H1 (cell line): Measurements from ENCODE around the gene SKAP2. TPM values are rescaled to one million over a fixed set of nuclear protein-coding genes. Genes with fewer than 3 reads are reported as not detected.

Experiments
- CTCF ChIA-PET: fragments of 300-600 bp; sonication (Branson Sonifier 250); formaldehyde crosslinking; loops from one replicate; lab custom pipeline; 2021; ENCODE audit not compliant: partially characterized antibody; lab: Charles Lee
- POLR2A ChIA-PET: fragments of 300-600 bp; sonication (Branson Sonifier 250); formaldehyde crosslinking; loops from one replicate; lab custom pipeline; 2021; ENCODE audit warnings: inconsistent platforms; ENCODE audit not compliant: partially characterized antibody; lab: Charles Lee
- DNase-seq, 2 experiments: peaks; one replicate each; pipeline versions ENCODE4 v3.0.0 to v3.0.0-alpha.2; 2010 to 2022; ENCODE audit warnings: low spot score in 2 of 2, low read depth in 1 of 2, mixed read lengths in 1 of 2
- FAIRE-seq: peaks from 2 replicates; lab custom pipeline; 2011; peaks lifted over from hg19 to GRCh38; lab: Jason Lieb, UNC
- H2AFZ ChIP-seq: 2 replicates; pipeline ENCODE4 v1.8.1; 2012; ENCODE audit warnings: low read length, inconsistent platforms
- H2AK5ac ChIP-seq: 2 replicates; pipeline ENCODE4 v1.6.1; 2013; ENCODE audit warnings: low read depth, low read length
- H2BK120ac ChIP-seq: replicated peaks from 2 replicates; pipeline ENCODE3; 2013; ENCODE audit warnings: low read depth, low read length, inconsistent platforms
- H2BK12ac ChIP-seq: 2 replicates; pipeline ENCODE4 v1.6.1; 2013; ENCODE audit warnings: low read depth, low read length
- H2BK15ac ChIP-seq: 2 replicates; pipeline ENCODE4 v1.6.1; 2013; ENCODE audit warnings: low read length
- H2BK20ac ChIP-seq: 2 replicates; pipeline ENCODE4 v1.6.1; 2013; ENCODE audit warnings: low read length
- H2BK5ac ChIP-seq: 2 replicates; pipeline ENCODE4 v1.6.1; 2013; ENCODE audit warnings: low read depth, low read length
- H3K14ac ChIP-seq: 2 replicates; pipeline ENCODE4 v1.6.1; 2013; ENCODE audit warnings: inconsistent platforms; ENCODE audit not compliant: insufficient read length
- H3K18ac ChIP-seq: 2 replicates; pipeline ENCODE4 v1.6.1; 2013; ENCODE audit warnings: low read length; ENCODE audit errors: extremely low read depth
- H3K23ac ChIP-seq: 2 replicates; pipeline ENCODE4 v1.6.1; 2013; ENCODE audit warnings: inconsistent platforms; ENCODE audit not compliant: insufficient read length
- H3K23me2 ChIP-seq: 2 replicates; pipeline ENCODE4 v1.6.1; 2013; ENCODE audit warnings: low read depth, low read length
- H3K27ac ChIP-seq: 2 replicates; pipeline ENCODE4 v1.6.1; 2011; ENCODE audit warnings: low read depth, low read length, inconsistent platforms
- H3K27me3 ChIP-seq, 4 experiments: replicated peaks in 1 of 4; 1 replicate in 1 of 4; 2 replicates in 3 of 4; pipeline versions ENCODE4 v1.6.1 to v1.8.1; 2011 to 2013; ENCODE audit warnings: low read length in 3 of 4, mild to moderate bottlenecking in 3 of 4, inconsistent platforms in 2 of 4, mixed read lengths in 2 of 4, moderate library complexity in 1 of 4; ENCODE audit not compliant: control insufficient read depth in 3 of 4, insufficient read depth in 3 of 4; ENCODE audit errors: extremely low read depth in 1 of 4
- H3K36me3 ChIP-seq, 4 experiments: 2 replicates each; pipeline versions ENCODE4 v1.6.1 to v1.8.1; 2011 to 2013; ENCODE audit warnings: mild to moderate bottlenecking in 4 of 4, low read length in 3 of 4, moderate library complexity in 2 of 4, control low read depth in 1 of 4, inconsistent platforms in 1 of 4; ENCODE audit not compliant: insufficient read depth in 4 of 4, control insufficient read depth in 2 of 4
- H3K4ac ChIP-seq: replicated peaks from 2 replicates; pipeline ENCODE3; 2013; ENCODE audit warnings: low read length, low read depth, mixed read lengths, inconsistent platforms; ENCODE audit not compliant: insufficient read length
- H3K4me1 ChIP-seq, 4 experiments: replicated peaks in 1 of 4; 1 replicate in 1 of 4; 2 replicates in 3 of 4; pipeline versions ENCODE4 v1.6.1 to v1.8.1; 2011 to 2013; ENCODE audit warnings: low read length in 3 of 4, inconsistent platforms in 2 of 4, mixed read lengths in 1 of 4; ENCODE audit not compliant: insufficient read depth in 4 of 4, control insufficient read depth in 3 of 4
- H3K4me2 ChIP-seq, 2 experiments: 2 replicates each; pipeline versions ENCODE4 v1.6.1 to v1.8.1; 2011 to 2013; ENCODE audit warnings: low read depth in 2 of 2, low read length in 2 of 2, control low read depth in 1 of 2, inconsistent platforms in 1 of 2, mild to moderate bottlenecking in 1 of 2; ENCODE audit not compliant: insufficient read depth in 1 of 2
- H3K4me3 ChIP-seq, 4 experiments: fragments of 200-600, 300-600 bp in 1 of 4; sonication (generic), shearing (Covaris generic), sonication (Bioruptor Twin) in 1 of 4; 2 replicates each; pipeline versions ENCODE4 v1.5.1 to v1.8.1; 2011 to 2016; ENCODE audit warnings: low read length in 4 of 4, low read depth in 3 of 4, control low read depth in 2 of 4, inconsistent platforms in 2 of 4, mild to moderate bottlenecking in 2 of 4, mixed read lengths in 1 of 4, moderate library complexity in 1 of 4; ENCODE audit not compliant: insufficient read depth in 2 of 4; ENCODE audit errors: extremely low read depth in 1 of 4
- H3K56ac ChIP-seq: replicated peaks from 2 replicates; pipeline ENCODE3; 2013; ENCODE audit warnings: low read depth, mild to moderate bottlenecking, mixed read lengths, low read length, inconsistent platforms; ENCODE audit not compliant: insufficient read length
- H3K79me1 ChIP-seq: 2 replicates; pipeline ENCODE4 v1.6.1; 2013; ENCODE audit warnings: low read depth, low read length, control low read depth
- H3K79me2 ChIP-seq, 2 experiments: 2 replicates each; pipeline versions ENCODE4 v1.6.1 to v1.8.1; 2012 to 2013; ENCODE audit warnings: low read length in 2 of 2, mild to moderate bottlenecking in 2 of 2, inconsistent platforms in 1 of 2; ENCODE audit not compliant: insufficient read depth in 2 of 2, control insufficient read depth in 1 of 2
- H3K9ac ChIP-seq, 4 experiments: replicated peaks in 1 of 4; 1 replicate in 1 of 4; 2 replicates in 3 of 4; pipeline versions ENCODE4 v1.6.1 to v1.8.1; 2011 to 2013; ENCODE audit warnings: low read depth in 3 of 4, low read length in 3 of 4, control low read depth in 2 of 4, mild to moderate bottlenecking in 2 of 4, moderate library complexity in 2 of 4, inconsistent platforms in 1 of 4; ENCODE audit errors: extremely low read depth in 1 of 4
- H3K9me3 ChIP-seq, 2 experiments: 2 replicates each; pipeline versions ENCODE4 v1.6.1 to v1.8.1; 2012 to 2013; ENCODE audit warnings: mild to moderate bottlenecking in 2 of 2, moderate library complexity in 2 of 2, control low read depth in 1 of 2, inconsistent platforms in 1 of 2, low read depth in 1 of 2, low read length in 1 of 2, mixed read lengths in 1 of 2; ENCODE audit not compliant: insufficient read depth in 2 of 2
- H4K20me1 ChIP-seq, 2 experiments: replicated peaks in 1 of 2; 2 replicates each; pipeline versions ENCODE3 to v1.8.1; 2011 to 2013; ENCODE audit warnings: inconsistent platforms in 2 of 2, low read length in 2 of 2, mild to moderate bottlenecking in 1 of 2; ENCODE audit not compliant: insufficient read depth in 2 of 2, control insufficient read depth in 1 of 2
- H4K5ac ChIP-seq: 2 replicates; pipeline ENCODE4 v1.6.1; 2013; ENCODE audit warnings: low read length, low read depth, mixed read lengths, inconsistent platforms; ENCODE audit not compliant: insufficient read length
- H4K8ac ChIP-seq: 2 replicates; pipeline ENCODE4 v1.8.0; 2013; ENCODE audit warnings: mild to moderate bottlenecking, moderate library complexity, low read length, inconsistent platforms; ENCODE audit not compliant: insufficient read depth; ENCODE audit errors: extremely low read depth
- H4K91ac ChIP-seq: replicated peaks from 2 replicates; pipeline ENCODE3; 2013; ENCODE audit warnings: low read length, mixed read lengths, inconsistent platforms; ENCODE audit not compliant: insufficient read length
- CHD2 ChIP-seq: IDR thresholded peaks from 2 replicates; pipeline ENCODE4 v1.6.1; 2012; ENCODE audit warnings: low read length, improper control_type of control experiment
- CREB1 ChIP-seq: IDR thresholded peaks from 2 replicates; pipeline ENCODE4 v1.6.1; 2012; ENCODE audit warnings: inconsistent platforms
- FOSL1 ChIP-seq: IDR thresholded peaks from 2 replicates; pipeline ENCODE4 v1.6.1; 2011; ENCODE audit warnings: mild to moderate bottlenecking, low read depth, low read length, moderate library complexity; ENCODE audit not compliant: insufficient read depth
- KDM4A ChIP-seq: IDR thresholded peaks from one replicate; pipeline ENCODE4 v1.7.1; 2012; ENCODE audit warnings: low read depth, mild to moderate bottlenecking, moderate library complexity, low read length, inconsistent platforms; ENCODE audit not compliant: severe bottlenecking
- RBBP5 ChIP-seq: IDR thresholded peaks from 2 replicates; pipeline ENCODE4 v1.7.1; 2012; ENCODE audit warnings: low read depth, mild to moderate bottlenecking, inconsistent platforms, low read length, moderate library complexity, borderline replicate concordance
- RNF2 ChIP-seq: fragments of 200-900, 300-1000 bp; sonication (generic); IDR thresholded peaks from 2 replicates; pipeline ENCODE4 v1.7.1; 2016; ENCODE audit warnings: borderline replicate concordance, low read depth, mild to moderate bottlenecking, antibody characterized with exemption, low read length; ENCODE audit not compliant: poor library complexity, severe bottlenecking; ENCODE audit errors: missing control alignments
- RXRA ChIP-seq: IDR thresholded peaks from 2 replicates; pipeline ENCODE4 v1.6.1; 2011; ENCODE audit warnings: low read depth, mild to moderate bottlenecking, low read length, moderate library complexity; ENCODE audit not compliant: insufficient read depth
- SP1 ChIP-seq: IDR thresholded peaks from 2 replicates; pipeline ENCODE4 v1.6.1; 2011; ENCODE audit warnings: low read depth, low read length
- SP4 ChIP-seq: IDR thresholded peaks from 2 replicates; pipeline ENCODE4 v1.6.1; 2012; ENCODE audit warnings: low read length, inconsistent platforms
- TBP ChIP-seq: IDR thresholded peaks from 2 replicates; pipeline ENCODE4 v1.6.1; 2011; ENCODE audit warnings: low read depth, low read length, improper control_type of control experiment
- TEAD4 ChIP-seq: IDR thresholded peaks from 2 replicates; pipeline ENCODE4 v1.6.1; 2012; ENCODE audit warnings: low read depth, low read length, inconsistent platforms, mixed read lengths
- USF2 ChIP-seq: IDR thresholded peaks from 2 replicates; pipeline ENCODE4 v1.6.1; 2011; ENCODE audit warnings: low read length, improper control_type of control experiment
- WGBS, 2 experiments: shearing (Covaris generic) in 1 of 2; methylation state at CpG; one replicate each; pipeline versions ENCODE4 v1.1.6 to v1.1.7; 2013 to 2015; ENCODE audit warnings: low lambda C conversion rate in 2 of 2, mixed read lengths in 2 of 2, inconsistent platforms in 1 of 2, low coverage in 1 of 2, missing lambda C conversion rate in 1 of 2; ENCODE audit not compliant: insufficient replicate concordance in 2 of 2, insufficient coverage in 1 of 2, insufficient read length in 1 of 2; ENCODE audit errors: extremely low coverage in 1 of 2, missing lambda C conversion rate in 1 of 2; 5-methylcytosine and 5-hydroxymethylcytosine counted together
- polyA plus RNA-seq, 7 experiments: library from polyadenylated mRNA; depleted of rRNA in 3 of 7; stranded (reverse) in 5 of 7; unstranded in 2 of 7; fragments of >200 nt in 5 of 7; fragments of 200-250 nt in 2 of 7; gene quantifications; 1 replicate in 5 of 7; 2 replicates in 1 of 7; 4 replicates in 1 of 7; pipeline versions ENCODE4 v1.2.1 to v1.2.3, GENCODE V29; 2011 to 2013; ENCODE audit warnings: missing spikeins in 2 of 7, mixed read lengths in 2 of 7
- total RNA-seq: library from RNA; stranded (reverse); fragmentation: NEBNext Ultra II Directional; extraction: Animal tissue kit (Norgen Biotek cat#: 25700); gene quantifications from 2 replicates; pipeline ENCODE4 v1.2.1, GENCODE V29; 2021

The SKAP2 gene
- total and polyA plus RNA-seq, 2 of the 8 experiments (the other 6 are each of a cell fraction or from before 2014, with no cell fraction given) = 0.53 to 5.1 TPM

DNA sequence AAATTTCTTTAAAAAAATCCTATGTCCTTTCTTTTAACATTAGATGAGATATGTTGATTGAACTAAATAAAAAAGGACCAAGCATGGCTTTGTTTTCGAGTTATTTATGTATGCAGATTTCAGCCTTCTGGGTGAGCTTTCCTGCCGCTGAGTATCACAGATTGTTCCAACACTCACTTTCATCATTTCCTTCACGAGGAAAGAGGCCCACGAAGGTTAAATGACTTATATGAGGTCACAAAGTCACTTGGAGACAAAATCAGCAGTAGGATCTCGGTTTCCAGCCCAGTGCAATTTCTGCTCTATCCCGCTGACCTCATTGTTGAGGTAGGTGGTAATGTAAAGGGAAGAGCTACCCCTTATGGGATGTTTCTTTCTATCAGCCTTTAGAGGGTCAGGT lies 226.8 kb downstream of the SKAP2 start:
- Histone ChIP-seq H3K14ac (no peak overlapping the region), H3K56ac (no peak overlapping the region), H2BK12ac (no peak overlapping the region), H2AK5ac (no peak overlapping the region), H3K4me1 (no peaks in the 10 kb centered on the region), H2BK5ac (no peak overlapping the region), H4K91ac (no peak overlapping the region), H3K27ac (no peak overlapping the region), H3K18ac (no peak overlapping the region), H3K23ac (no peak overlapping the region), H2BK15ac (no peak overlapping the region), H2BK120ac (no peak overlapping the region), H2AFZ (no peak overlapping the region), H3K4me2 (no peak overlapping the region), H3K36me3 (no peaks in the 10 kb centered on the region), H3K27me3 (0 out of 7 replicates have a peak, but pooled peaks cover 0 to 2% (median 0%) of the 10 kb centered on the region in 4 experiments), H3K4ac (no peak overlapping the region), H3K4me3 (no peak overlapping the region), H4K5ac (no peak overlapping the region), H4K8ac (no peak overlapping the region), H3K23me2 (peaks cover 14% of the 10 kb centered on the region), H3K79me2 (no peaks in the 10 kb centered on the region), H3K79me1 (no peaks in the 10 kb centered on the region), H4K20me1 (peaks cover 0 to 10% of the 10 kb centered on the region in 2 experiments), H3K9me3 (no peaks in the 10 kb centered on the region), H2BK20ac (no peak overlapping the region), H3K9ac (no peak overlapping the region)
- DNase-seq (no peak), FAIRE-seq (no peak)
- POLR2A ChIA-PET = no interaction called here
- CTCF ChIA-PET = interaction anchor here (0.6 to 1.3 kb wide), 4 partner anchors 20 to 1071 kb away, joined by 3 to 4 read pairs (median 3); no protein-coding TSS in a partner anchor
- 92% methylated on average over 6 of the region's 6 CpGs; no CpG with 5 or more reads in 1 of the 2 experiments for WGBS, 2 experiments
- TF ChIP-seq TEAD4 (no peak), TBP (no peak), CREB1 (no peak), KDM4A (no peak), FOSL1 (no peak), RNF2 (no peak), RBBP5 (no peak), CHD2 (no peak), SP4 (no peak), SP1 (no peak), RXRA (no peak), USF2 (no peak)
